Peyer's patch (tissue), 4 donors: Measurements from ENCODE around the gene NPDC1. TPM values are rescaled to one million over a fixed set of nuclear protein-coding genes. Genes with fewer than 3 reads are reported as not detected.

ENCODE experiments used
- DNase-seq, 3 donors: peaks; one replicate each; pipeline ENCODE4 v3.0.0-alpha.2; 2017 to 2019
- H3K27ac ChIP-seq, 4 donors: fragments of 200-600 bp; sonication (generic); one replicate each; pipeline ENCODE4 v1.5.1; 2016 to 2019
- H3K27me3 ChIP-seq, 2 donors: fragments of 200-600 bp; sonication (generic); one replicate each; pipeline ENCODE4 v1.5.1; 2019
- H3K36me3 ChIP-seq, 3 donors: fragments of 200-600 bp; sonication (generic); one replicate each; pipeline ENCODE4 v1.5.1; 2016 to 2019
- H3K4me1 ChIP-seq, 4 donors: fragments of 200-600 bp; sonication (generic); one replicate each; pipeline ENCODE4 v1.5.1; 2016 to 2019
- H3K4me3 ChIP-seq, 4 donors: fragments of 200-600 bp; sonication (generic); 1 replicate in 3 of 4; 2 replicates in 1 of 4; pipeline ENCODE4 v1.5.1; 2016 to 2019; ENCODE audit warnings: mild to moderate bottlenecking in 1 of 4
- H3K9me3 ChIP-seq, 4 donors: fragments of 200-600 bp; sonication (generic); one replicate each; pipeline ENCODE4 v1.5.1; 2016 to 2019; ENCODE audit warnings: mild to moderate bottlenecking in 1 of 4
- POLR2A ChIP-seq, 2 donors: fragments of 450-650 bp; IDR thresholded peaks; one replicate each; pipeline ENCODE4 v1.5.1; 2017; ENCODE audit warnings: antibody characterized with exemption in 2 of 2, mild to moderate bottlenecking in 2 of 2, moderate library complexity in 2 of 2
- total RNA-seq, 4 donors: library from RNA; depleted of rRNA; stranded (reverse); fragments of >200 nt; gene quantifications; one replicate each; pipeline ENCODE4 v1.1.0, GENCODE V29; 2016
- TF ChIP-seq, protein P1 (sequence below), 6 experiments: fragments of 450-650 bp in 4 of 6; fragments of 200-600 bp in 2 of 6; sonication (generic) in 1 of 6; IDR thresholded peaks; one replicate each; pipeline ENCODE4 v1.5.1; 2017 to 2019; ENCODE audit warnings: antibody characterized with exemption in 6 of 6, mild to moderate bottlenecking in 3 of 6, moderate library complexity in 1 of 6

NPDC1 gene
- total RNA-seq, 4 donors from 2014 or later, result 54.2 to 106 (median 83.8) TPM

DNA sequence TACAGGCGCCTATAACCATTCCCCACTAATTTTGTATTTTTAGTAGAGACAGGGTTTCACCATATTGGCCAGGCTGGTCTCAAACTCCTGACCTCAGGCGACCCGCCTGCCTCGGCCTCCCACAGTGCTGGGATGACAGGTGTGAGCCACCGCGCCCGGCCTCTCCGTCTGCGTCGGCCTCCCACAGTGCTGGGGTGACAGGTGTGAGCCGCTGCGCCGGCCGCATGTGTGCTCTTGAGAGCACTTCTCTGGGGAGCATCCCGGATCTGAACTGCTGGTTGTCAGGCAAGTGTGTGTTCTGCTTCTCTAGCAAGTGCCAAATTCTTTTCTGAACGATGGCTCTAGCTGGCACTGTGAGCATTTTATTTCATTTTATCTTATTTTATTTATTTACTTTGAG lies 11.6 kb upstream of the NPDC1 start:
- TF ChIP-seq POLR2A (IDR thresholded peaks at IDR 0.05), result no peak
- TF ChIP-seq, protein P1, sequence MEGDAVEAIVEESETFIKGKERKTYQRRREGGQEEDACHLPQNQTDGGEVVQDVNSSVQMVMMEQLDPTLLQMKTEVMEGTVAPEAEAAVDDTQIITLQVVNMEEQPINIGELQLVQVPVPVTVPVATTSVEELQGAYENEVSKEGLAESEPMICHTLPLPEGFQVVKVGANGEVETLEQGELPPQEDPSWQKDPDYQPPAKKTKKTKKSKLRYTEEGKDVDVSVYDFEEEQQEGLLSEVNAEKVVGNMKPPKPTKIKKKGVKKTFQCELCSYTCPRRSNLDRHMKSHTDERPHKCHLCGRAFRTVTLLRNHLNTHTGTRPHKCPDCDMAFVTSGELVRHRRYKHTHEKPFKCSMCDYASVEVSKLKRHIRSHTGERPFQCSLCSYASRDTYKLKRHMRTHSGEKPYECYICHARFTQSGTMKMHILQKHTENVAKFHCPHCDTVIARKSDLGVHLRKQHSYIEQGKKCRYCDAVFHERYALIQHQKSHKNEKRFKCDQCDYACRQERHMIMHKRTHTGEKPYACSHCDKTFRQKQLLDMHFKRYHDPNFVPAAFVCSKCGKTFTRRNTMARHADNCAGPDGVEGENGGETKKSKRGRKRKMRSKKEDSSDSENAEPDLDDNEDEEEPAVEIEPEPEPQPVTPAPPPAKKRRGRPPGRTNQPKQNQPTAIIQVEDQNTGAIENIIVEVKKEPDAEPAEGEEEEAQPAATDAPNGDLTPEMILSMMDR (IDR thresholded peaks at IDR 0.05), result no peak
- no peaks in the 10 kb centered on the region for H3K9me3 ChIP-seq
- no peak for DNase-seq
- peaks cover 10 to 54% (median 15%) of the 10 kb centered on the region in 4 donors for H3K4me1 ChIP-seq
- H3K27me3 ChIP-seq, result peaks cover 0 to 9% of the 10 kb centered on the region in 2 donors
- H3K4me3 ChIP-seq, result no peak overlapping the region
- H3K27ac ChIP-seq, result no peak overlapping the region
- H3K36me3 ChIP-seq, result no peaks in the 10 kb centered on the region

DNA sequence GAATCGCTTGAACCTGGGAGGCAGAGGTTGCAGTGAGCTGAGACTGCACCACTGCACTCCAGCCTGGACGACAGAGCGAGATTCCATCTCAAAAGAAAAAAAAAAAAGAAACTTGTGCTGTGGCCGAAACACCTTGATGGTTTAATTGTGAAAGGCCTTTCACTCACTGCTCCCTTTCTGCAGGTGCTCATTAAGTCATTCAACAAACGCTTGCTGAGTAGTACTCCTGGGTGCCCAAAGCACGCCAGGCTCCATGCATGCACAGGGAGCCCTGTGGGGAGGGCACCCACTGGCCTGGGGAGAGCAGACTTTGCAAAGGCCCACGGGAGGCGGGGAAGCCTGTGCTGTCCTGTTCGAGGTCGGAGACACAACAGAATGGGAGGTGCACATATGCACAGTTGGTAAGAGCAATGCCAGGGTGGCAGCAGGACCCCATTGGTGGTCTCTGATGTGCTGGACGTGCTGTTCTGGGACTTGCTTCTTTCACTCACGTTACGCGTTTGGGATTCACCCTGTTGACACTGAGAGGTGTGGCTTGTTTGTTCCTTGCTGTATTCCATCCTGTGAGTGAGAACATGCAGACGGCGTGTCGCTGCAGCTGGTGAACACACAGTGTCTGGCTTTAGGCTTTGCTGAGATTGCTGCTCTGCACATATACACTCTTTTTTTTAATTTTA lies 10.9 kb upstream of the NPDC1 start:
- H3K4me1 ChIP-seq, result peaks cover 10 to 55% (median 15%) of the 10 kb centered on the region in 4 donors

DNA sequence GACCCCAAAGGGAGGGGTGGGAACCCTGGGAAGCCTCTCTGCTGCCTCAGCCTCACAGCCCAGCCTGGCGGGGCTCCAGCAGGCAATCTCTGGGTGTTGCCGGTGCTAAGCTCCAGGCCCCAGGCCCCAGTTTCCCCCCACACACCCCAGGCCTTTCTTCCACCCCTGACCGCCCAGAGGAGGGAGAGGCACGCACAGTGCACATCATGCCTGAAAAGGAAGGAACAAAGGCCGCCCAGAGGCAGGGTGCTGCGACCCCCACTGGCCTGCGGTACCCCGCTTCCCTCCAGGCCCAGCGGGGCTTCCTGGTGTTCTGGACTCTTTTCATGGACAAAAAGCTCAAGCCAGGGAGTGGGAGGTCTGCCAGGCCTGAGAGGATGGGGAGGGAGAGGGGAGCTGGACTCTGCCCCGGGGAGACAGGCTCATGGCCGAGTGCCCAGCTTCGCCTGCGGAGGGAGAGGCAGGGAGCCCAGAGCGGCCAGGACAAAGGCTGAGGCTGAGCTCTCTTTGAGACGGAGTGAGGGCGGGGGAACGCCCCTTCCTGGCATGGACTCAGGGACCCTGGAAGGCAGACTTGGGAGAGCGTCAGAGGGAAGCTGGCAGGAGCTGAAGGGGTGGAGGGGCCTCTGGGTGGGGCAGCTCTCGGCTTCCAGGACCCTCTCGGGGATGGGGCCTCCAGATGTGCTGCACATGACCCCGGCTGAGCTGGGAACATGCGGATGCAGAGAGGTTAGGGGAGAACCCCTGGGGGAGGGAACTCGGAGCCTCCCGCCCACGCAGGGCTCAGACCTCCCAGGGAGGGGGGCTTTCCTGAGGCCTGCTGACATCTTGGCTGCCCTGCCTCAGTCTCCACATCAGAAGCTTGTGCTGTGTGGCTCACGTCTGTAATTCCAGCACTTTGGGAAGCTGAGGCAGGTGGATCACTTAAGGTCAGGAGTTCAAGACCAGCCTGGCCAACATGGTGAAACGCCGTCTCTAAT lies 9.7 kb upstream of the NPDC1 start:
- DNase-seq, result peak; percentile 37 to 95 (median 92)
- H3K4me1 ChIP-seq, result peaks cover 10 to 55% (median 15%) of the 10 kb centered on the region in 4 donors
- no peaks in the 10 kb centered on the region for H3K36me3 ChIP-seq
- TF ChIP-seq, protein P1 (IDR thresholded peaks at IDR 0.05), result peak in 1 of 6 experiments; percentile 7
- peak in 1 of 2 donors; percentile 24 for TF ChIP-seq POLR2A (IDR thresholded peaks at IDR 0.05)
- peaks cover 0 to 9% of the 10 kb centered on the region in 2 donors for H3K27me3 ChIP-seq
- H3K9me3 ChIP-seq, result no peaks in the 10 kb centered on the region
- peak overlapping the region; percentile 17 to 97 (median 92) for H3K27ac ChIP-seq
- peak overlapping the region in 2 of 4 donors; percentile 63 to 86 for H3K4me3 ChIP-seq

More for the DNA sequence above, 10.9 kb upstream of the NPDC1 start:
- Histone ChIP-seq H3K4me3 (no peak overlapping the region), H3K27ac (no peak overlapping the region), H3K9me3 (no peaks in the 10 kb centered on the region), H3K27me3 (peaks cover 0 to 9% of the 10 kb centered on the region in 2 donors), H3K36me3 (no peaks in the 10 kb centered on the region)
- TF ChIP-seq POLR2A (IDR thresholded peaks at IDR 0.05), result no peak
- TF ChIP-seq, protein P1 (IDR thresholded peaks at IDR 0.05), result no peak
- no peak for DNase-seq

DNA sequence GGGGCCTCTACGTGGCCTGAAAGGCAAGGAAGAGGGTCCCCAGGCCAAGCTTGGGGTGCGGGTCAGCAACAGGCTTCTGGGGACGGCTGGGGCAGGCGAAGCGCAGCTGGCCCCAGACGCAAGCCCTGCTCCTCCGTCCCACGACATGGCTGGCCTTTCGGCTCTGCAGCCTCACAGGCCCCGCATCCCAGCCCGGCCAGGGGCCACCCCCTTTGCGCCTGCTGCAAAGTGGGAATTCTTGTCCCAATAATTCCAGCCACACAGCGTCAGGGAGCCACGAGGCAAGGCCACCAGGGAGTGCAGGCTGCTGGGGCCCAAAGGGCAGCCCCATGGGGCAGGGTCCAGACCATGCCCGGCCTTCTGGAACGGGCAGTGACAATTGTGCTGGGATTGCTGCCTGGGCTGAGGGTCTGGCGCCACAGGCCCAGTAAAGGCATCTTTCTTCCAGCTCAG lies 9.0 kb upstream of the NPDC1 start:
- peak overlapping the region; percentile 17 to 97 (median 92) for H3K27ac ChIP-seq
- H3K36me3 ChIP-seq, result no peaks in the 10 kb centered on the region
- peak overlapping the region in 2 of 4 donors; percentile 63 to 86 for H3K4me3 ChIP-seq
- peaks cover 0 to 9% of the 10 kb centered on the region in 2 donors for H3K27me3 ChIP-seq
- H3K4me1 ChIP-seq, result peaks cover 10 to 55% (median 15%) of the 10 kb centered on the region in 4 donors
- peak in 2 of 3 donors; percentile 66 to 79 for DNase-seq
- no peaks in the 10 kb centered on the region for H3K9me3 ChIP-seq
- TF ChIP-seq POLR2A (IDR thresholded peaks at IDR 0.05), result no peak

DNA sequence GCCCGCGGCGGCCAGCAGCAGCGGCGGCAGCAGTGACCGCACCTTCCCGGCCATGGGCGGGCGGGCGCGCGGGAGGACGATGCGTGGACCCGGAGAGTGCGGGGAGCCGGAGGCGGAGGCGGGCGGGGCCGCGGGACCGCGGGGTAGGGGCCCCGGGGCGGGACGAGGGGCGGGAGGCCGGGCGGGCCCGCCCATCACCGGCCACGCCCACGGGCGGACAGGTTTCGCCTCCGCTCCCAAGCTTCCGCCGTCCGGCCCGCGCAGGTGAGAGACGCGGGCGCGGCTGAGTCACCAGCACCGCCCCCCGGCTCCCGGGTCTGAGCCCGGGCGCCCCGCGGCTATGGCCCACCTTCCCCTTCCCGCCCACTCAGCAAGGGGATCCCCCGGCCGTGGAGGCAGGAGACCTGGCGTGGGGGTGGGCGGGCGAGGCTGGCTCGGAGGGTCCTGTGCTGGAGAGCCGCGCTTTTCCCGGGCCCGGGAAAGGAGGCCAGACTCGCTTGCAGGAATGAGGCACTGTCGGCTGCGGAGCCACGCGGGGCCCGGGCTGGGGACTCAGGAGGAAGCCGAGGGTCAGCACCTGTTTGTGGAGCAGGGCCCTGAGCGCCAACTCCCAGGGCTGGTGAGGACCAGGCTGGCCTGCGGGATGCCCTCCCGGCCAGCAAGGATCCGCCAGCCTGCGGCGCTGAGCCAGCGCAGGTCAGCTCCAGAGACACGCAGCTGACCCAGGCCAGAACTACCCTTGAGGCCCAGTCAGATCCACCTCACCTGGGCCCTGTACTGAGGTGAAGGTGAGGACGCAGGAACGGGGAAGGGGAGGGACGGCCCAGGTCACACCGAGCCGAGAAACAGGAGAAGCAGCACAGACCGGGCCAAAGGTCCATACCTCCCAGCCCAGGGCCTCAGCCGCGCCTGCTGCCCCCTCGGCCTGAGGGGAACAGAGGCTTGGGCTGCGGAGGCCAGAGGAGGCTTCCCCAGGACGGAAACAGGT lies 8.3 kb upstream of the NPDC1 start, which contains the start of gene ENTPD2:
TSS of gene ENTPD2 (minus strand) at position 118 of the 988 bp plus-strand sequence. CDS start at position 54, 64 bp downstream.
- H3K27ac ChIP-seq, result peak within 1 kb of the TSS; percentile 0 to 97 (median 92)
- no peaks in the 10 kb centered on the region for H3K36me3 ChIP-seq
- no peaks in the 10 kb centered on the region for H3K9me3 ChIP-seq
- peak; percentile 88 to 92 for TF ChIP-seq POLR2A (IDR thresholded peaks at IDR 0.05)
- TF ChIP-seq, protein P1 (IDR thresholded peaks at IDR 0.05), result no peak
- DNase-seq, result peak; percentile 49 to 91 (median 86)
- peaks cover 0 to 14% of the 10 kb centered on the region in 2 donors for H3K27me3 ChIP-seq
- H3K4me1 ChIP-seq, result peaks cover 10 to 55% (median 15%) of the 10 kb centered on the region in 4 donors
- peak within 1 kb of the TSS; percentile 31 to 86 (median 63) for H3K4me3 ChIP-seq
